Activated CD8-positive, alpha-beta memory T cell treated with anti-CD3 and anti-CD28 coated beads, Interleukin-2, amount 50 U/mL, for 1 hour (primary cell): ENCODE data around the gene NDUFB5.
"Not testable (repeated sequence)": the region's sequence is repeated elsewhere in the genome, so short reads cannot be mapped to it uniquely, and the experiment has no call there.

Experiments used
- DNase-seq: peaks from one replicate; pipeline ENCODE4 v3.0.0-alpha.2; 2020; ENCODE audit errors: extremely low read depth

The NDUFB5 gene

GRCh38 chr3:179630753-179631451 lies 26.3 kb downstream of the NDUFB5 start:
- no peak for DNase-seq

- DNase-seq, result no peak
Observed at GRCh38 chr3:179640469-179640868, 35.9 kb downstream of the NDUFB5 start.

DNA sequence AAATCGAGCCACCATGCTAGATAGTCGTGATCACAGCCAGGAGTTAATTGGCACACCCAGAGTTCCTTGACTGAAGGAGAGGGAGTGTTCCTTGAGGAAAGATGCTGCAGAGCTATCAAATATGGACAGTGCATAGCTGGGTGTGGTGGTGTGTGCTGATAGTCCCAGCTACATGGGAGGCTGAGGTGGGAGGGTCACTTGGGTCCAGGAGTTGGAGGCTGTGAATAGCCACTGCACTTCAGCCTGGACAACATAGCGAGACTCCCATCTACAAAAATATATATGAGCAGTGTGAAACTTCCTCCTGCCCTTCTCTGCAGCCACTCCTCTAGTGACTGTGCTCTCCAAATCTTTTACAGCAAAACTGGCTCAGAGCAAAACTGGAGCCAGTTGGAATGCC lies 38.3 kb downstream of the NDUFB5 start:
- no peak for DNase-seq

DNA sequence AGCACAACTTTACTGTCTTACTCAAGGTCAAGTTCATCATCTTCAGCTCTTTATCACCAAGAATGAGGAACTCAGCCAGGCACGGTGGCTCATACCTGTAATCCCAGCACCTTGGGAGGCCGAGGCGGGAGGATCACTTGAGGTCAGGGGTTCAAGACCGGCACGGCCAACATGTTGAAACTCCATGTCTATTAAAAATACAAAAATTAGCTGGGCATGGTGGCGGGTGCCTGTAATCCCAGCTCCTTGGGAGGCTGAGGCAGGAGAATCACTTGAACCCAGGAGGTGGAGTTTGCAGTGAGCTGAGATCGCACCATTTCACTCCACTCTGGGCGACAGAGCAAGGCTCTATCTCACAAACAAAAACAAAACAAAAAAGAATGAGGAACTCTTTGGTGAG lies 39.2 kb downstream of the NDUFB5 start:
- DNase-seq, result not testable (repeated sequence)

DNA sequence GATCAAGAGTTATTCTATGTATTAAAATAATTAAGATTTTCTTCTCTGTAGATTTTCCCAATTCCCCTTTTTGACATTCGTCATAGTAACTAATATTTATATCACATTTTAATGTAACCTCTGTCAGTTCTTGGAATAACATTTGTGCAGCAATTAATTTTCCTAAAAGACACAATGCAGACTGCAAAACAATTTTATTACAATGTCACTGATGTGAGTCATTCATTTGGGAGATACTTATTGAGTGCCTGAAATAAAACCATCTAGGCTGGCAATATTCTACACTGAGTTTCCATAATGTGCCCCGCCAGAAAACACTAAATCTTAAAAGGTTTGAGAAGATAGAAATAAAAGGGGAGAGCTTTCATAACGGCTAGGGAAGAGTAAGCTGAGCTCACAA lies 41.6 kb downstream of the NDUFB5 start:
- DNase-seq, result no peak

GRCh38 chr3:179651687-179652446 lies 47.3 kb downstream of the NDUFB5 start:
- no peak for DNase-seq

GRCh38 chr3:179652447-179653095 lies 48.0 kb downstream of the NDUFB5 start, which contains the start of gene USP13:
Gene USP13 (plus strand): TSS chr3:179653040. CDS start chr3:179653226, 186 bp downstream.
- DNase-seq, result no peak

GRCh38 chr3:179653096-179653797 lies 48.7 kb downstream of the NDUFB5 start:
- no peak for DNase-seq

DNA sequence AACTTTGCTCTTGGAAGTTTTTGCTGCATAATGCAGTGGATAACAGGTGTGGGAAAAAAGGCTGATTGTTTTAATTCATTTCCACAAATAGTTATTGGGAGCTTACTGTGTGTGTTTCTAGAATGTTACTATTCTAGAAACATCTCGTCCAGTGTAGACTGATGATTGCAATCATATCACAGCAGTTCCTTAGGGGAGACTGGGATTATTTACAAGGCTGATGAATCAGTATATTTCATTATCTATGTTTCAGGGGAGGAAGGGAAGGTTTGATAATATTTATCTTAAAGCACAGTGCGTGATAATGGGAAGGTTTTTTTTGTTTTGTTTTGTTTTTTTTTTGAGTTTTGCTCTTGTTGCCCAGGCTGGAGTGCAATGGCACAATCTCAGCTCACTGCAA lies 50.6 kb downstream of the NDUFB5 start:
- no peak for DNase-seq

DNA sequence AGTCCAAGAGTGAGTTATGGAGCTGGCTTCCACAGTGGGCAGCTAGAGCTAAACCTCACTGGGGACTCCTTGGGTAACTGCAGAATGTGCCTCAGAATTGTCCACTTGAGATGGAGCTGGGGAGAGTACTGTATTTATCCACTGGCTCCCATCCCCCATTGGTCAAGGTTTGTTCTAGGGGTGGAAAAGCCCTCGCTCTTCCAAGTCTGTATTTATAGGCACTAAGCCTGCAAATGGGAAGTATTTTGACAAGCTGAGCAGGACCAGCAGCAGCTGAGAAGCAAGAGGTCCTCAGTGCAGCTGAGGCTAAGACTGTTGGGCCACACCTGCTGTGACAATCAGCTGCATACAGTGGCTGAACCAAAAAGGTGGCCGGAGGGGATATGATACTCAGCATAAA lies 54.0 kb downstream of the NDUFB5 start:
- DNase-seq, result no peak

GRCh38 chr3:179660872-179661271 lies 56.3 kb downstream of the NDUFB5 start:
- DNase-seq, result no peak

DNA sequence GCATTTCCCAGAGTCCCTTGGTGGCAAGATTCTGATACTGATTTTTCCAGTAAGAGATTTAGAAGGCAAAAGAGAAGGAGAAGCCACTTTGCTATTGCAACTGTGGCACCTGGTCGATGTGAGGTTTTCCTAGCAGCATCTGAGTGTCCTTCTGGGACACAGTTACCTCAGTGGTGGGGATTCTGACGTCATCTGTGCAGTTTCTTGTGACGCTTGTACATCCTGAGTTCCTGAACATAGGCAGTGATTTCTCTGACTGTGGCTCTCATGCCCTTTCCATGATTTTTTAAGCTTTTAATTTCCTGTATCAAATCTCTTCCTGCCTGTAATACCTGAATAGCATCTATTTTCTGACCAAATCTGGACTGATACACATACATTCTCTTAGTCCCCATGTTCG lies 57.2 kb downstream of the NDUFB5 start:
- DNase-seq, result no peak

DNA sequence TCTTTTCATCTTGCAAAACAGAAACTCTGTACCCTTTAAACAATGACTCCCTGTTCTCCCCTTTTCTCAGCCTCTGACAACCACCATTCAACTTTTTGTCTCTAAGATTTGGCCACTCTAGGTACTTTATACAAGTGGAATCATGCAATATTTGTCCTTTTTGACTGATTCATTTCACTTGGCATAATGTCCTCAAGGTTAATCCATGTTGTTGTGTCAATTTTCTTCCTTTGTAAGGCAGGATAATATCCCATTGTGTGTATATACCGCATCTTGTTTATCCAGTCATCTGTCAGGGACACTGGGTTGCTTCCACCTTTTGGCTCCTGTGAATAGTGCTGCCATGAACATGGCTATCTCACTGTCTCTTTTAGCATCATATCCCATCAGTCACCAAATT lies 58.5 kb downstream of the NDUFB5 start:
- DNase-seq, result no peak

- DNase-seq, result no peak
Observed at GRCh38 chr3:179666030-179666429, 61.4 kb downstream of the NDUFB5 start.

GRCh38 chr3:179666436-179667035 lies 61.9 kb downstream of the NDUFB5 start:
- DNase-seq, result no peak

- DNase-seq, result no peak
Observed at GRCh38 chr3:179668429-179668828, 63.8 kb downstream of the NDUFB5 start.

GRCh38 chr3:179670311-179670710 lies 65.7 kb downstream of the NDUFB5 start:
- no peak for DNase-seq

- no peak for DNase-seq
Observed at GRCh38 chr3:179671309-179671708, 66.7 kb downstream of the NDUFB5 start.

- no peak for DNase-seq
Observed at GRCh38 chr3:179671747-179672242, 67.2 kb downstream of the NDUFB5 start.

GRCh38 chr3:179672918-179673317 lies 68.3 kb downstream of the NDUFB5 start:
- no peak for DNase-seq

DNA sequence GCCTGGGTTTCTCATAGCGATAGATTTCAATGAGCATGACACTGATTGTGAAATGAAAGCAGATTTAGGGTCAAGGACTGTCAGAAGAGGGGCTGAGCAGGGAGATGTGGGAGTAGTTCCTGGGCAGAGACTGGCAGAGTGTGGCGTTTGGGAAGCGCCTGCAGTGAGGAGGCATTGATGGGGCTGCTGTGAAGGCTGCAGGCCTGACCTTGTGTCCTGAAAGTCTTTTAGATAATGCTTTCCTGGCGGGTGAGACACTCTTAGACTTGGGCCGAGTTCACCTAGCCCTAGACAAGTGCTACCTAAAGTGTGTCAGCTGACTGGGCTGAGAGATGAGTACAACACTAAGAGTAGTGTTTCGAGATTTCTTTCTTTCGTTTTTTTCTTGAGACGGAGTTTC lies 68.9 kb downstream of the NDUFB5 start:
- no peak for DNase-seq

DNA sequence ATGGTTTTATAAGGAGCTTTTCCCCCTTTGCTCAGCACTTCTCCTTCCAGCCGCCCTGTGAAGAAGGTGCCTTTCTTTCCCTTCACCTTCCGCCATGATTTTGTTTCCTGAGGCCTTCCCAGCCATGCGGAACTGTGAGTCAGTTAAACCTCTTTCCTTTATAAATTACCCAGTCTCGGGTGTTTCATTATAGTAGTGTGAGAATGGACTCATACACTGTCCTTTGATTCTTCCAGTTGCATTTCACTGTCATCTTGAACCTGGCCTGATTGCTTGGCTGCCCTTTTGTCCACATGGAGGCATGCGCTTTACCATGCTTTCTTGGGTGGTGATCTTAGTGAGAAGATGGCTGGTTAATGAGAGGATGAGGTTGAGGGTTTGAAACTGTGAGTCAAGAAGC lies 71.5 kb downstream of the NDUFB5 start:
- no peak for DNase-seq
